Stimulated activated CD8-positive, alpha-beta memory T cell treated with anti-CD3 and anti-CD28 coated beads, Interleukin-12 subunit alpha, Interleukin-12 subunit beta, amount 100 ng/mL, for 4 hours (primary cell): ENCODE data around the gene CCDC60.

Experiments
- DNase-seq: peaks from one replicate; pipeline ENCODE4 v3.0.0-alpha.2; 2020; ENCODE audit warnings: low read depth

Gene CCDC60, protein sequence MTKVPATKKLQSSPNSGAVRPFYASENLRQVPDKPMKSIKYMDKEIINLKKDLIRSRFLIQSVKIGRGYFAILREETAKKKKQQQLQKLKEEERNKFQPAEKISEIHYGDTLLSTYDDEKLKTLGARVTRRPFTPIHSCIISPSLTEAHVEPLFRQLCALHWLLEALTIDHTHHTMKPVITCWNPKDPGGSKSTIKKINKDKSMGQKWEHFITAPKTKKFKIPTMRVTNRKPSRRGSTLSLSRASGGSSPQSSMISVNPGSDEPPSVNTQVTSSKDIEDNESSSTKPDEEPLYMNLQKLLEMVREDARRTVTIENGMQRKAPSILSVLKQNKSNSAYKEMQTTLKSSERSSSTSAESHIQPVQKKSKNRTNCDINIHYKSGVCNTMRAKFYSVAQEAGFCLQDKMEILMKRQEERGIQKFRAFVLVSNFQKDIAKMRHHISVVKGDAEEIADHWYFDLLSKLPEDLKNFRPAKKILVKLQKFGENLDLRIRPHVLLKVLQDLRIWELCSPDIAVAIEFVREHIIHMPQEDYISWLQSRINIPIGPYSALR

DNA sequence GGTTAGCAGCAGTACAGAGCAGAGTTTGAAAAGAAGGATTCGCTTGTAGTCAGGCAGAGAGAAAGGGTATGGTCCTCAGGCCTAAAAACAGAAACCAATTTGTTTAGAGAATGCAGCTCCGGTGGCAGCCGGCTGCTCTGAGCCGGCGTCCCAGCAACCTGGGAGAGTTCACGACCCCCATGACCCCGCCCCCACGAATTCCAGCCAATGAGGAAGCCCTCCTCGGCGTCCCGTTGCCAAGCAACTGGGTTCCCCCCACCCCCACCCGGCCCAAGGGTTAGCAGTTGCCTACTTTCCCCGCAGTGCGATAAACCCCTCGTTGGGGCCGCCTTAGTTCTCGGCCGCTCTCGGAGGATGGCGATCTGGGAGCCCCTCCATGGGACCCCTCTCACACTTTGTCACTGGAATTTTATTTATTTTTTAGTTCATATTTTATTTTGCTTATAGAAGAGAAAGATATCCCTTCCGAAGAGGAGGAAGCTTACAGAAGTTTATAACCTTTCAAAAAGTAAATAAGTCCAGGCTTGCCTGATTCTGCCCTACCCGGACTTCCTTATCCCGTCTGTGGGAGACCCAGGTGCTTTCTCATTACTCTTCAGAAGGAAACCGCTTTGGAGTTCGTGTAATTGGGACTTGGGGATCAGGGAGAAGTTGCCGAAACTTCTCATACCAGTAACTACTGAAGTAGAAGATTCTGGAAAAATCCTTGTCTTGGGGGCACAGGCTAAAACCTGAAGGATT, at the start of gene CCDC60:
CCDC60 (plus strand) TSS at position 300 of the 741 bp plus-strand sequence. CDS start 448 bp downstream, outside the sequence.
- no peak for DNase-seq

DNA sequence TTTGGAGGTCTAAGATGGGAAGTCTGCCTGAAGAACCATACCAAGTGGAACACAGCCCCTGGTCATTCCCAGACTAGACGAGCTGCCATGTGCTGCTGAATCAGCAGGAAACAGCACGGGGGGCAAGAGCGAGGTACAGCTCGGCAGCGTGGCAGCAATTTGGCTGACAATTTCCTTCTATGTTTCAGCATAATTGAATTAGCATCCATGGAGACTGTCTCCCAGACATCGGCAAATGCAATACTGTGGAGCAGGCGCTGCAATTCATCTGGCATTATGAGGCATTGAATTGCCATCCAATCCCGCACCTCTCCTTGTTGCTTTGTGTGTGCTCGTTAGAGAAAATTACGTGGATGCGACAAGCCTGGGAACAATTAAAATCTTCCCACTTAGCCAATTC, 46.0 kb upstream of the CCDC60 start:
- DNase-seq, result no peak

DNA sequence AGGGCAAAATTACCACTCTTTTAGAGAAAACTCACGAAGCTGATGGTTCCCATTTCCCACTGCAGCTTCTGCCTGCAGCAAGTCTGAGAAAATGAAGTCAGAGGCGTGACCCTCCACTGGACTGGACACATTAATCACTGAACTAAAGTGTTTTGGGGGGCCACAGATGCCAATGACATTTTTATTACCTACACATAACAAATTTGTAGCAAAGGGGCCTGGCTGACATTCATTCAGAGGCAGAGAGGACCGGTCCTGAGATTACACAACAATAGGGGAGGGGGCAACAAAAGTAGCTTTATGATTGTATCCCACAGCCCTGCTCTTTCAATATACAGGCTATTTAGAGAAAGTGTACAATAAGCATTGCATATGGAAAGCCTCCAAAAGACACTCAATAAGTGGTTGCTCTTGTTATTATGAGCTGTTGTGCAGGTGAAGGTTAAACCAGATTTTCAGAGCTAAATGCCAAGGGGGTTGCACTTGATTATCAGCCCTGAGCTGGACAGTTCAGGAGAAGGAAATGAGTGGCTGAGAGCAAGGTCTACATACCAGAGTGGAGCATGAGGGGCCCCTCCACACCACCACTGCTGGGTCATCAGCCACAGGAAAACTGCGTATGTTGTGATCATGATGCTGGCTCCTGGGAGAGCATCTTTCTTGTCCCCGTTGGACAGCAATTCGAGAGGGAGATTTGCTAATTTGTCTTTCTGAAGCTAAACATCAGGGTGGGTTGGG, 41.5 kb upstream of the CCDC60 start:
- no peak for DNase-seq

DNA sequence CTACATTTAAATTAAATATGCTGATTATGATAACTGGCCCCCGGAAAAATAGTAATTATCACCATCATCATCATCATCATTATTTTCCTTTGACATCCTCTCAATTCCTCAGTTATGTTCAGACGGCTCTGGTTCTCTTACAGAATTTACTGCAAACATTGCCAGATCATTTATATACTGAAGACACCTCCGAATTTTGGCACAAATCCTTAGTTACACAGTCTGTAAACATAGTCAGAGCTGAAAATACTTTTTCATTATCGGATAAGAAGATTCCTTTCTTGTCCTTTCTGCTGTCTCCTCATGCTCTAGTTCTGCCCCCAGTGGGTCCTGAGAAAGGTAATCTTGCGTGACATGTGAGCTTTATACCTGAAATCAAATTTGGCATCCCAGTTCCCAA, 40.3 kb upstream of the CCDC60 start:
- DNase-seq, result no peak

DNA sequence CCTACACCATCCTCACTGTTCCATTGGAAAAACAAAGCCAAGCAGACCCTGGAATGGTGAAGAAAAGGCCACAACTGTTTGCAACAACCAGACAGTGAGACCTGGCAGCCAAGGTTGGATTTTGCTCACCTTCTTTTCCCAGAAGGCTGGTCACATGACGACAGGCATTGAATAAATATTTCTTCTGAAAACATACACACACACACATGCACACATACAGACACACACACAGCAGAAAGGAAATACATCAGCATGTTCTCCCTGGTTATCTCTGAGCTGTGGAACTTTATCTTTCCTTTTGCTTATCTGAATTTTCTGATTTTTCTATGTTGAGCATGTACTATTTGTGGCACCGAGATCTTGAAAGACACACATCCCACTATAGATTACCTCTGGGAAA, 38.0 kb upstream of the CCDC60 start:
- DNase-seq, result no peak

DNA sequence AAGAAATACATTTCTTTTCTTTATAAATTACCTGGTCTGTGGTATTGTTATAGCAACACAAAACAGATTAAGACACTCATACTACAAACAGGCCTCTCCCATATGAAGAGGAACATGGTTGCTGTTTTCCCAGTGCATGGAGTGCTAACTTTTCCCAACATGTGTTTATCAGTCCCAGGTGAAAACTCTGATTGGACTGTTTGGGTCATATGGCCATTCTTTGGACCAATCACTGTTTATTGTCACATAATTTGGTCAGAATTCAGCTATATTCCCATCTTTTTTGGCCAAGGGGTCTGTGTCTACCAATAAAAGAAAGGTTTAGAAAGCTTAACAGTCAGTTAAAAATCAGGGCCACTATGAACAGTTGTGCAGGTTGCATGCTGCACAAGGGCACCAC, 35.4 kb upstream of the CCDC60 start:
- DNase-seq, result no peak

DNA sequence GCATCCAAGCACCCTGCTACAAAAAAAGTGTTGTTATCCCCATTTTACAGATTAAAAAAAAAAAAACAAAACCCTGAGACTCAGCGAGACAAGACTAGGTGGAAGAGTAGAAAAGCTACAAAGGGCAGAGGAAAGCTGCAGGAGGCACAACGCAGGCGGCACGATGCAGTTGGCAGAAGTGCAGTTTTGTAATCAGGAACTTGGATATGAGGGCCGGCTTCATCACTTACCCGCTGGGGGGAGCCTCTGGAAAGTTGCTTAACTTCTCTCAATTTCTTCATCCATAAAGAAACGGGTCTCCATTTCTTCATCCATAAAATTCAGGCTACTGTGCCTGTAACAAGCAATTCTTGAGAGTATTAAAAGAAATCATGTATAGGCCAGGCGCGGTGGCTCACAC, 33.1 kb upstream of the CCDC60 start:
- no peak for DNase-seq

DNA sequence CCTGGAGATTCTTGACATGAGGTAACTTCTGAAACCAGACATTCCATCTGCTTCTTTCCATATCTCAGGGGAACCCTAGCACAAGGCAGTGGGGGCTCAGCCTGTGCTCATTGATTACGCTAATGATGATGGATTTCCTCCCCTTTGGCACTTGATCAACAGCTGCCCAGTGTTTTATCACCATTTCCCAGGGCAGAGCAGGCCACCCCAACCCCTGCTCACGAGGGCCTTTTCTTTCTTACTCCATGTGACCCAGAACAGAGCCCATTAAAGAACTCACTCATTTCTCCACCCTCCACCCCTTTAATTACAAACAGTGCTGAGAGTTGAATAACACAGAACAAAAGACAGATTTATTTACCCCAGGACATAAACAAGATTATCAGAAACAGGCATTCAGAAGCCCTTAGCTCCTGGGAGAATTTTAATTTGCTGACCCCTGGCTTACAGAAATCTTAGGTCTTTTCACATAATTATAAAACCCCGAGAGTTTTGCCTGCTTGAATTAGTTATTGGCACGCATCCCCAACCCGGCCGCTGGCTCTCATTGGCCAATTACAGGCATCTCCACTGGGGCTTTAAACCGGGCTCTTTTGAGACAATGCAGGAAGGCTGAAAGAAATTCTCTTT, 32.0 kb upstream of the CCDC60 start:
- DNase-seq, result no peak

DNA sequence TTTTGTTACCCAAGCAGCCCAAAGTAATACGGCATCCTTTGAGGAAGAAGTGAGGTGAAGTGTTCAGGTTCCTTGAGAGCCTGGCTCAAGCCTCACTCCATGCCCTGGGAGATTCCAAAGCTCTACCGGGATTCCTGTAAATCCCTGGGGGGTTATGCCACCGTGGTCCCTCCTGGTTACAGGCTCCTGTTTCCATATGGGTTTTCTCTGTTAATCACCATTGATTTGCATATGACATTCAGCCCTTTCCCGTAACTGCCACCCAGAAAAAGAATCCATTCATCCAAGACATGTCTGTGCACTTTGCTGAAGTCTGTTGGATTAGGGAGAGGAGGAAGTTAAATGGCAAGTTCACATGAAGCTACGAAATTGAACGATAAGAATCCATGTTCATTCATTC, 27.9 kb upstream of the CCDC60 start:
- DNase-seq, result no peak

DNA sequence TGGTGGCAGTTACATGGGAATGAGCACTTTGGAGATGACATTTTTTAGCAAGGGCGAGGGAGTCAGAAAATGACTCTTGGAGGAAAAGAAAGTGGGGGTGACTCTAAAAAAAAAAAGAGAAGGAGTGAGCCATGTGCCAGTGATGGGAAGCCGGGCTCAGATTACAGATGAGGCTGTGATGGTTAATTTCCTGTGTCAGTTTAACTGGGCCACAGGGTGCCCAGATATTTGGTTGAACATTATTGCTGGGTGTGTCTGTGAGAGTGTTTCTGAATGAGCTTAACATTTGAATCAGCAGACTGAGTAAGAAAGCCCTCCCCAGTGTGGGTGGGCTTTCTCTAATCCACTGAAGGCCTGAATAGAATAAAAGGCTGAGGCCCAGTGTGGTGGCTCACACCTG, 26.8 kb upstream of the CCDC60 start:
- DNase-seq, result no peak

DNA sequence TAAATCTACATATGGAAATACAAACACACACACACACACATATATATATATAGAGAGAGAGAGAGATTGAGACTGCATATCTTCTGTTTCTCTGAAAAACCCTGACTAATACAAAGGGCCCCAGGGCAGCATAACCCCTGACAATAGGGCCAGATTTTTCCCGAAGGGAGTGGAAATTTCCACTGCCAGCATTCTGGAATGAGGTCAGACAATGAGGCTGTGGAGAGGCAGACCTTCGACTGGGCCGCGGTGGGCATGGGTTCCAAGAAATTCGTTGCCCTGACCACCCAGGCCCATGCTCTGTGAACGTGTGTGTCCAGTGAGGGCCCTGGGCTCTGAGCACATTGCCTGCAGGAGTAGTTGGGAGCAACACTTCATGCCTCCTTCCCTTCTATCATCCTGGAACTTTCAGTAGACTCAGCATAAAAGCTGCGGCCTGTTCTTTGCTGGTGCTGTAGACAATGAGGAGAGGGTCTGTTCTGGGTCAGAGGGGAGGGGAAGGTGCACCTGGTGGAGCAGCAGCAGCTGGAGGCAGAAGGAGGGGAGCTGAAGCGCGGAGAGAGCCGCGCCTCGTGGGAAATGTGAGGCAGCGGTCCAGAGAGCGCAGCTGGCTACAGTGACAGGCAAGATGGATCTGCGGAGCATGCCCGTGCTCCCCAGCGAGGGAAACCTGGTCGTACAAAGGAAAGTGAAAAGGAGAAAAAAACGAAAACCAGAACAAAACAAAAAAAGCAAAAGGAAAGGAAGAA, 25.6 kb upstream of the CCDC60 start:
- DNase-seq, result no peak

DNA sequence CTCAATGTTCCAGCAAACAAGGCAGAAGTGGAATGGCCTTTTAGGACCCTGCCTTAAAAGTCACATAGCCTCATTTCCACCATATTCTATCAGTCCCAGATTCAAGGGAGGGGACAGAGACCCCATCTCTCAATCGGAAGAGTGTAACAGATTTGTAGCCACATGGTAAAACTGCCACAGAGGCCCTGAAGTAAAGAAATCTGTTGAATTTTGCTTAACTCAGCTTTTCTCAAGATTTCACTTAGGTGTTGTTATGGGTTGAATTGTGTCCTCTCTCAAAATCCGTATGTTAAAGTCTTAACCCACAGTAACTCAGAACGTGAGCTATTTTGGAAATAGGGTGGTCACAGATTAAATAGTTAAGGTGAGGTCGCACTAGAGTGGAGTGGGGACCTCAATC, 22.7 kb upstream of the CCDC60 start:
- no peak for DNase-seq

DNA sequence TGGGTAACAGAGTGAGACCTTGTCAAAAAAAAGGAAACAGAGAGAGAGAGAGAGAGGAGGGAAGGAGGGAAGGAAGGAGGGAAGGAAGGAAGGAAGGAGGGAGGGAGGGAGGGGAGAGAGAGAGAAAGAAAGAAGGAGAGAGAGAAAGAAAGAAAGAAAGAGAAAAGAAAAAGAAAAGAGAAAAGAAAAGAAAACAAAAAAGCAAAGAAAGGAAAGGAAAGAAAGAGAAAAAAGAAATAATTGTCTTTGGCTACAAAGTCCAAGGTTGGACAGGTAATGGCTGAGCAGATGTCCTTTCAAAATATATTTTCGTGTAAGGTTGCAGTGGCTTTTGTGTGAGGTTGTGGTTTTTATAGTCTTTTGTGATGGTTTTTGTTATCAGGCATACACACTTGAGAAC, 21.6 kb upstream of the CCDC60 start:
- DNase-seq, result no peak

DNA sequence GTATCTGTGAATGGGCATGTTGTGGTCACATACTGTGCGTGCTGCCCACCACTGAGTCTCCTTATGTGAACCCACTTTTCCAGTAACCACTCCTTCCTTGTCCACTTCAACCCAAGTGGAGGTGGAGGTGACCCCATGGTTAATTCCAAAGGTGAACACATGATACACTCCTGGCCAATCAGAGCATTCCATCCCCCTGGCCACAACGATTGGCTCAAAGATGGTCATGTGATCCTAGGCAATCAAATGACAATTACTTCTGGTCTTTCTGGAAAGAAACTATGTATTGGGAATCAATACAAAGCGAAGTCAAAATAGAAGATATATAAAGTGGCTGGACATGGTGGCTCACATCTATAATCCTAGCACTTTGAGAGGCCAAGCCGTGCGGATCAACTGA, 20.2 kb upstream of the CCDC60 start:
- no peak for DNase-seq

DNA sequence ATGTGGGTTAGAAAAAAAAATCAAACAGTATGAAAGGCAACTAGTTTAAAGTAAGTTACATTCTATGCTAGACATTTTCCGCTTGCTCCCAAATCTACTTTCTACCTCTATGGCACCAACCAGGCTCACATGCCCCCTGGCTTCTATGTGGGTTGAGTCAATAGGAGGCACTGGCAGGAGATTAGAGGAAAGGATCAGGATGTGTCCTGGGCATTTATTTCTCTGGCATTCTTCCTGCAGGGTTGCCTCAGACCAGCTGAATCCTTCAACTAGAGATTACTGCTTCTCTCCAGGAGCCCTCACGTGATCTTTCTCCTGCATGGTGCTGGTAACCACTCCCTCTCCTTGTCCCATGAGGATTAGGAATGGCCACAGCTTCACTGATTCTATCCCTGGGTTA, 14.9 kb upstream of the CCDC60 start:
- DNase-seq, result no peak

DNA sequence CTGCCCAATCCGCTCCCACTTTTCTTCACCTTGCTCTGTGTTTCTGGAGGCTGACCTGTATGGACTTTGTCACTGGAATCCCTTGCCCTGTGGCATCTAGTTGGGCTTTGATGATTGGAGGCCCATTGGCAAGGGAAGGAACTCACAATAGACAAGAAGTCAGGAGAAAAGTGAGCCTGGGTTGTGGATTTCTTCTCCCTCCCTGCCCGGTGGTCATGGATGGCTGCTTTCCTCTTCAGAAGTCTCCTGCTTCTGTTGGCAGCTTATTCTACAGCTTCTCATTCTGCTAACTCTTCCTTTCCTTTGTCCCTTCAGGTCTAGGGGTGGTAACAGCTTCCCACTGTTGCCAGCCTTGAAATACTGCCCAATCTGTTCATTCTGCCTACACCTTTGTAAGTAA, 13.9 kb upstream of the CCDC60 start:
- no peak for DNase-seq

DNA sequence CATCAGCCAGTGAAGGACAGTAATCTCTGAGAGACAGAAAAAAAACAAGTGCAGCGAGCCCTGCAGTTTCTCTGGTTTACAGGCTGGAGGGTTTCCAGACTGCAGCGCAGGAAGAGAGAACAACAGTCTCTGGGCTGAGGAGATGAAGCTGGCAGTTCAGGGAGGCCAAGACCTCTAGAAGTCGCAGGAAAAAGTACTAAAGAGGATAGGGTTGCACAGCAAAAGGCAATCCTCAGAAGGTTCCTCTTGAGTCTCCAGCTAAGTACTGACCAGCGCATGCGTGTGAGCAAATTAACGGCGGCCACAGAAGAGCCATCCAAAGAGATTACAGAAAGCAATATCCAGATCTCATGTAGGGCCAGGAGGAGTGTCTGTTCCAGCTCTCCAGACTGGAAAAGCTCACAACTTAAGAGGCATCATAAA, 12.2 kb upstream of the CCDC60 start:
- DNase-seq, result no peak

DNA sequence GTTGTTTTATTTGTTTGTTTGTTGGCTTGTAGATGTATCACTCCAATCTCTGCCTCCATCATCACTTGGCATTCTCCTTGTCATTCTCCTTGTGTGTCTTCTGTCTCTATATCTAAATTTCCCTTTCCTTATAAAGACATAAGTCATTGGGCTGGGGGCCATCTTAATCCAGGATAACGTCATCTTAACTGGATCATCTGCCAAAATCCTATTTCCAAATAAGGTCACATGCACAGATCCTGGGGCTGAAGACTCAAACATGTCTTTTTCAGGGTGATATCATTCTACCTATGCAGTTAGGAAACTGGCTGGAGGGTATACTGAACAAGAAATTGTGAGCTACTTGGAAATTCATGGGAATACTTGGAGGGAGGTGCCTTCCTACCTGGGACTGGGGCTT, 8.7 kb upstream of the CCDC60 start:
- no peak for DNase-seq

DNA sequence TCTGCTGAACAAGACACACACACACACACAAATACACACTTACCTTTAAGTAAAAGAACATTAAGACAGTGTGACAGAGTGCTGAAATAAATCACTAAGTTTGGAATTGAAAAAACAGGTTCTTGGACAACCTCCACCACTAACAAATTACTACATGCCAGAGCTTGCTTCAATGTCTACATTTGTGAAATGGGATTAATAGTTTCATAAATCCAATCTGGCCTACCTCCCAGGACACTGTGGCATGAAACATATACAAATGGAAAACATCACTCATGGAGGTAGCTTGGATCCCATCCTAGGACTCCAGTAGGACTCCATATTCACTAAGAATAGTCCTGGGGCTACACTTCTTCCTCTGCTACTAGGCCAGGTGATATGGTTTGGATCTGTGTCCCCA, 8.2 kb upstream of the CCDC60 start:
- DNase-seq, result no peak

DNA sequence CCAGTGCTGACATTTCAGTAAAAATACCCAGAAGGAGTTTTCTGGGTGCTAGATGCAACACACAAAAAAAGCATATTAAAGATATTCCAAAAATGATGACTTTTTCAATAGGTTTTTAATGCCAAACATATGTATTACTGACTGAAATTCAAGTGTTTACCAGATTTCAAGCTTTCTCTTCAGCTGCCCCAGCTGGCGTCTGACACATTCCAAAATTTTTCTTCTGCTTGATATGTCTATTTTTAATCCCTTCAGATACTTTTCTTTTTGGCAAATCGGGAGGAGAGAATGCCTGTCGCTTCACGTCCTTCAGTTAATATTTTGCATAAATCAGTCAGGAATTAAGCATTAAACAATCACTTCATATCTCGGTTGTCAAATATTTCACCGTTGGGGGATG, 7.1 kb upstream of the CCDC60 start:
- no peak for DNase-seq

DNA sequence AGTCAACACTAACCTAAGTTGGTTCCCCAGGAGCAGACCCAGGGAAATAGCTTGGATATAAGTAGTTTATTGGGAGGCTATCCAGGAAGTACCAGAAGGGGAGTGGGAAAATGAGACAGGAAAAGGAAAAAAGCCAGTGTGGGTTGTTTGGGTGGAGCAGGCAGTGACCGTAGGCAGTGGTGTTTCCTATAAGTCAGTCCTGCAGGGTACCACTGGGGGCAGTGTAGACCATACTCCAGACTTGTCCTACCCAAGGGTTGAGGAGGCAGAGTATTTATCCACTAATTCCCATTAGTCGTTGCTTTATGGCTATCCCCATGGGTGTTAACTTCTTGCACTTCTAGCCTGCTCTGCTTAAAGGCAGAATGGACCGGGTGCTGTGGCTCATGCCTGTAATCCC, 6.4 kb upstream of the CCDC60 start:
- no peak for DNase-seq
